ENCODE results near the gene FARSA. TPM values are rescaled to one million over a fixed set of nuclear protein-coding genes. Genes with fewer than 3 reads are reported as not detected.

Gene FARSA
- total and polyA plus RNA-seq, 10 of the 15 experiments (the other 5 are each of a cell fraction or from before 2014, with no cell fraction given), result 20.3 to 212 (median 76.4) TPM

GRCh38 chr19:12967907-12968306, 34.4 kb upstream of the FARSA start:
- H3K4me3 ChIP-seq, result no peak overlapping the region
- POLR2A ChIA-PET, result interaction anchor here (0.6 to 0.9 kb wide), 3 partner anchors 83 to 795 kb away, joined by 5 to 6 read pairs (median 5); no protein-coding TSS in a partner anchor
- in situ Hi-C loops (cut with MboI), result no loop called here

More at GRCh38 chr19:12967907-12968306, 34.4 kb upstream of the FARSA start:
- no peak overlapping the region for H3K27ac ChIP-seq (ENCODE audit: control insufficient read depth, insufficient read depth)
- no peaks in the 10 kb centered on the region for H3K36me3 ChIP-seq (ENCODE audit: control insufficient read depth in 2 of 2, insufficient read depth in 2 of 2, low read length in 1 of 2)
- intact Hi-C loops (cut with micrococcal nuclease; ENCODE audit: unreplicated experiment), result no loop called here
- no peak for DNase-seq (ENCODE audit: low read depth, low spot score)
- RAD21 ChIA-PET (ENCODE audit: unreplicated experiment), result interaction anchor here (0.7 to 1.6 kb wide), 4 partner anchors 9 to 126 kb away, joined by 3 to 7 read pairs (median 4); no protein-coding TSS in a partner anchor
- 0 out of 2 replicates have a peak, but pooled peaks cover 3% of the 10 kb centered on the region for H3K4me1 ChIP-seq (ENCODE audit: control insufficient read depth, insufficient read depth, low read length)
- WGBS (ENCODE audit: insufficient coverage, insufficient replicate concordance, low lambda C conversion rate, missing lambda C conversion rate), result 83% methylated on average over 5 of the region's 5 CpGs
- no peaks in the 10 kb centered on the region for H3K27me3 ChIP-seq (replicated peaks in 1 of 2; ENCODE audit: control insufficient read depth in 2 of 2, insufficient read depth in 2 of 2, low read length in 1 of 2)
- TF ChIP-seq ZBTB4 (CRISPR knock-in tag; IDR thresholded peaks at IDR 0.05) (no peak), SIX5 (IDR thresholded peaks at IDR 0.05; ENCODE audit: low read depth, low read length, severe bottlenecking) (no peak)
- FAIRE-seq, result no peak
- H3K4me2 ChIP-seq (ENCODE audit: control insufficient read depth, insufficient read depth), result no peak overlapping the region
- no peaks in the 10 kb centered on the region for H4K20me1 ChIP-seq (ENCODE audit: control insufficient read depth, insufficient read depth)
- no TSS peak for BruUV-seq (replicated peaks)
- no peak overlapping the region for H2AFZ ChIP-seq (ENCODE audit: control insufficient read depth, low read depth, low read length)
- H3K9ac ChIP-seq (ENCODE audit: control insufficient read depth, insufficient read depth, low read length), result no peak overlapping the region
- CTCF ChIA-PET, result interaction anchor here (0.6 to 7.0 kb wide), 9 partner anchors 9 to 295 kb away, joined by 3 to 63 read pairs (median 4); no protein-coding TSS in a partner anchor
- H3K79me2 ChIP-seq (ENCODE audit: control insufficient read depth, insufficient read depth, low read length), result no peaks in the 10 kb centered on the region
- no peak for ATAC-seq
- SMC1A ChIA-PET (ENCODE audit: uncharacterized antibody, unreplicated experiment), result no interaction called here
- no peaks in the 10 kb centered on the region for H3K9me3 ChIP-seq (replicated peaks; ENCODE audit: control insufficient read depth, insufficient read depth, low read length)

Data from GM12878 (cell line).